Measurements from ENCODE around the gene PRRC2B. TPM values are rescaled to one million over a fixed set of nuclear protein-coding genes. Genes with fewer than 3 reads are reported as not detected.

PRRC2B gene
- total and polyA plus RNA-seq, 2 of the 8 experiments (the other 6 are each of a cell fraction or from before 2014, with no cell fraction given), result 37.3 to 249 TPM

GRCh38 chr9:131502781-131503625 lies 109.1 kb downstream of the PRRC2B start, which contains the start of gene POMT1:
Gene POMT1, plus strand, starts transcription at chr9:131502918. Its CDS starts 1,301 bp downstream, at chr9:131504219.
- Histone ChIP-seq H3K4me1 (replicated peaks in 1 of 4; ENCODE audit: control insufficient read depth in 3 of 4, insufficient read depth in 4 of 4, low read length in 3 of 4) (peaks cover 0 to 9% (median 5%) of the 10 kb centered on the region in 4 experiments; a peak in 4 of 7 replicates), H4K8ac (ENCODE audit: extremely low read depth, insufficient read depth, low read length) (peak within 1 kb of the TSS; percentile 81), H2AK5ac (ENCODE audit: low read depth, low read length) (no peak within 1 kb of the TSS), H2BK120ac (replicated peaks; ENCODE audit: low read depth, low read length) (no peak within 1 kb of the TSS), H3K27me3 (replicated peaks in 1 of 4; ENCODE audit: control insufficient read depth in 3 of 4, extremely low read depth in 1 of 4, insufficient read depth in 3 of 4, low read length in 3 of 4) (peaks cover 0 to 8% (median 0%) of the 10 kb centered on the region in 4 experiments; a peak in 2 of 7 replicates), H3K56ac (replicated peaks; ENCODE audit: insufficient read length, low read depth, low read length) (peak within 1 kb of the TSS; percentile 62), H2BK15ac (ENCODE audit: low read length) (no peak within 1 kb of the TSS), H4K5ac (ENCODE audit: insufficient read length, low read depth, low read length) (peak within 1 kb of the TSS; percentile 57), H3K4me3 (ENCODE audit: extremely low read depth in 1 of 4, insufficient read depth in 2 of 4, low read depth in 3 of 4, low read length in 4 of 4) (peak within 1 kb of the TSS; percentile 70 to 89 (median 80)), H3K23me2 (ENCODE audit: low read depth, low read length) (peaks cover 5% of the 10 kb centered on the region), H2AFZ (ENCODE audit: low read length) (0 out of 2 replicates have a peak within 1 kb of the TSS, but pooled peaks have one; percentile 31), H3K18ac (ENCODE audit: extremely low read depth, low read length) (peak within 1 kb of the TSS; percentile 83; the same call in 1 of the 2 replicates), H4K20me1 (replicated peaks in 1 of 2; ENCODE audit: control insufficient read depth in 1 of 2, insufficient read depth in 2 of 2, low read length in 2 of 2) (peaks cover 7 to 8% of the 10 kb centered on the region in 2 experiments), H3K9me3 (ENCODE audit: insufficient read depth in 2 of 2, low read depth in 1 of 2, low read length in 1 of 2) (no peaks in the 10 kb centered on the region), H3K9ac (replicated peaks in 1 of 4; ENCODE audit: extremely low read depth in 1 of 4, low read depth in 3 of 4, low read length in 3 of 4) (peak within 1 kb of the TSS in 3 of 4 experiments; percentile 55 to 61 (median 56); a peak in 5 of 7 replicates), H2BK5ac (ENCODE audit: low read depth, low read length) (peak within 1 kb of the TSS; percentile 66; the same call in 1 of the 2 replicates), H4K91ac (replicated peaks; ENCODE audit: insufficient read length, low read length) (peak within 1 kb of the TSS; percentile 76), H3K27ac (ENCODE audit: low read depth, low read length) (no peak within 1 kb of the TSS), H3K23ac (ENCODE audit: insufficient read length) (no peak within 1 kb of the TSS), H2BK12ac (ENCODE audit: low read depth, low read length) (peak within 1 kb of the TSS; percentile 33; the same call in 1 of the 2 replicates), H3K79me1 (ENCODE audit: low read depth, low read length) (0 out of 2 replicates have a peak, but pooled peaks cover 2% of the 10 kb centered on the region), H2BK20ac (ENCODE audit: low read length) (no peak within 1 kb of the TSS), H3K4me2 (ENCODE audit: insufficient read depth in 1 of 2, low read depth in 2 of 2, low read length in 2 of 2) (peak within 1 kb of the TSS; percentile 75 to 98), H3K36me3 (ENCODE audit: control insufficient read depth in 2 of 4, insufficient read depth in 4 of 4, low read length in 3 of 4) (peaks cover 10 to 18% (median 15%) of the 10 kb centered on the region in 4 experiments; a peak in 7 of 8 replicates), H3K79me2 (ENCODE audit: control insufficient read depth in 1 of 2, insufficient read depth in 2 of 2, low read length in 2 of 2) (no peaks in the 10 kb centered on the region; a peak in 1 of 4 replicates), H3K4ac (replicated peaks; ENCODE audit: insufficient read length, low read depth, low read length) (peak within 1 kb of the TSS; percentile 36), H3K14ac (ENCODE audit: insufficient read length) (peak within 1 kb of the TSS; percentile 21)
- DNase-seq (ENCODE audit: low read depth in 1 of 2, low spot score in 2 of 2), result peak; percentile 54 to 93
- WGBS, 2 experiments (ENCODE audit: extremely low coverage in 1 of 2, insufficient coverage in 1 of 2, insufficient read length in 1 of 2, insufficient replicate concordance in 2 of 2, low coverage in 1 of 2, low lambda C conversion rate in 2 of 2, missing lambda C conversion rate in 1 of 2), result 3% methylated on average over 53 of the region's 83 CpGs; no CpG with 5 or more reads in 1 of the 2 experiments
- ChIA-PET POLR2A (ENCODE audit: partially characterized antibody) (interaction anchor here (0.7 to 2.2 kb wide), 12 partner anchors 9 to 236 kb away, joined by 3 to 15 read pairs (median 4); no protein-coding TSS in a partner anchor), CTCF (ENCODE audit: partially characterized antibody) (interaction anchor here (0.5 to 1.4 kb wide), 7 partner anchors 10 to 252 kb away, joined by 3 to 7 read pairs (median 3); no protein-coding TSS in a partner anchor)
- FAIRE-seq, result no peak
- TF ChIP-seq PHF8 (conservative IDR thresholded peaks at IDR 0.05; ENCODE audit: low read depth, low read length) (peak; percentile 58; the same call in 1 of the 2 replicates), CREB1 (IDR thresholded peaks at IDR 0.05) (peak; percentile 76), E2F6 (IDR thresholded peaks at IDR 0.05) (peak; percentile 85), HDAC6 (IDR thresholded peaks at IDR 0.05; ENCODE audit: low read depth, low read length) (no peak), CBX5 (IDR thresholded peaks at IDR 0.05; ENCODE audit: low read depth, low read length) (no peak), EP300 (IDR thresholded peaks at IDR 0.05; ENCODE audit: borderline replicate concordance in 1 of 2, low read depth in 2 of 2, low read length in 2 of 2) (no peak), BCL11A (IDR thresholded peaks at IDR 0.05; ENCODE audit: low read depth in 2 of 2, low read length in 2 of 2) (no peak), SIN3A (conservative IDR thresholded peaks at IDR 0.05 in 1 of 2, IDR thresholded peaks at IDR 0.05 in 1 of 2; ENCODE audit: low read depth in 1 of 2, low read length in 2 of 2) (peak; percentile 66 to 73; a peak in 1 of 4 replicates)

Data from H1 (cell line).